ENCODE measurements around the gene S1PR2. TPM values are rescaled to one million over a fixed set of nuclear protein-coding genes. Genes with fewer than 3 reads are reported as not detected.

The S1PR2 gene
- total and polyA plus RNA-seq, 9 of the 15 experiments (the other 6 are each of a cell fraction or from before 2014, with no cell fraction given), result 1.5 to 3.9 (median 2.0) TPM

GRCh38 chr19:10270180-10270615 lies 39.1 kb upstream of the S1PR2 start (continued):
- TF ChIP-seq, protein P1, sequence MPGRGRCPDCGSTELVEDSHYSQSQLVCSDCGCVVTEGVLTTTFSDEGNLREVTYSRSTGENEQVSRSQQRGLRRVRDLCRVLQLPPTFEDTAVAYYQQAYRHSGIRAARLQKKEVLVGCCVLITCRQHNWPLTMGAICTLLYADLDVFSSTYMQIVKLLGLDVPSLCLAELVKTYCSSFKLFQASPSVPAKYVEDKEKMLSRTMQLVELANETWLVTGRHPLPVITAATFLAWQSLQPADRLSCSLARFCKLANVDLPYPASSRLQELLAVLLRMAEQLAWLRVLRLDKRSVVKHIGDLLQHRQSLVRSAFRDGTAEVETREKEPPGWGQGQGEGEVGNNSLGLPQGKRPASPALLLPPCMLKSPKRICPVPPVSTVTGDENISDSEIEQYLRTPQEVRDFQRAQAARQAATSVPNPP (IDR thresholded peaks at IDR 0.05; ENCODE audit: borderline replicate concordance, insufficient read depth, insufficient read length), result no peak
- TF ChIP-seq ZNF75A (CRISPR knock-in tag; IDR thresholded peaks at IDR 0.05), result no peak
- no peak for TF ChIP-seq ARID2 (IDR thresholded peaks at IDR 0.05)
- no peak for TF ChIP-seq U2AF2 (optimal IDR thresholded peaks at IDR 0.05; ENCODE audit: low read depth, low read length)
- TF ChIP-seq TRIM24 (IDR thresholded peaks at IDR 0.05), result no peak
- TF ChIP-seq ZNF449 (CRISPR knock-in tag; IDR thresholded peaks at IDR 0.05), result 0 out of 2 replicates have a peak, but pooled peaks have one; percentile 20
- TF ChIP-seq CREB1 (IDR thresholded peaks at IDR 0.05), result no peak; the same call in 1 of the 2 replicates
- TF ChIP-seq CREB1 (CRISPR knock-in tag; IDR thresholded peaks at IDR 0.05), result 0 out of 2 replicates have a peak, but pooled peaks have one; percentile 3
- TF ChIP-seq E2F6 (IDR thresholded peaks at IDR 0.05; ENCODE audit: borderline replicate concordance in 1 of 2, extremely low read depth in 1 of 2, insufficient read depth in 1 of 2, insufficient read length in 1 of 2, low read depth in 1 of 2, low read length in 1 of 2, poor library complexity in 1 of 2, severe bottlenecking in 1 of 2), result peak in 1 of 2 experiments; percentile 52
- no peak for TF ChIP-seq SUPT5H (IDR thresholded peaks at IDR 0.05)
- TF ChIP-seq ID3 (CRISPR knock-in tag; IDR thresholded peaks at IDR 0.05), result no peak
- TF ChIP-seq ID3 (tag; IDR thresholded peaks at IDR 0.05), result no peak
- no peak for TF ChIP-seq E2F8 (IDR thresholded peaks at IDR 0.05; ENCODE audit: low read depth, partially characterized antibody)
- TF ChIP-seq ZNF561 (CRISPR knock-in tag; conservative IDR thresholded peaks at IDR 0.05), result no peak
- TF ChIP-seq ZNF224 (CRISPR knock-in tag; IDR thresholded peaks at IDR 0.05), result no peak
- no peak for TF ChIP-seq TEAD1 (CRISPR knock-in tag; IDR thresholded peaks at IDR 0.05)
- TF ChIP-seq ZNF77 (CRISPR knock-in tag; IDR thresholded peaks at IDR 0.05), result no peak
- TF ChIP-seq RBM25 (IDR thresholded peaks at IDR 0.05; ENCODE audit: low read depth, low read length, severe bottlenecking), result no peak
- TF ChIP-seq NFRKB (IDR thresholded peaks at IDR 0.05; ENCODE audit: low read depth), result 0 out of 2 replicates have a peak, but pooled peaks have one; percentile 24
- peak; percentile 27; the same call in 1 of the 2 replicates for TF ChIP-seq SMARCE1 (IDR thresholded peaks at IDR 0.05)
- TF ChIP-seq ZBTB7A (IDR thresholded peaks at IDR 0.05; ENCODE audit: borderline replicate concordance, control insufficient read depth, low read depth, low read length), result peak; percentile 36; the same call in 1 of the 2 replicates
- TF ChIP-seq RBFOX2 (IDR thresholded peaks at IDR 0.05; ENCODE audit: low read depth, low read length), result peak; percentile 43
- no peak for TF ChIP-seq PML (IDR thresholded peaks at IDR 0.05; ENCODE audit: low read length)

All from K562 (cell line).